ENCODE measurements around the gene SCAP.
"Not testable (repeated sequence)": the region's sequence is repeated elsewhere in the genome, so short reads cannot be mapped to it uniquely, and the experiment has no call there.

The SCAP gene

DNA sequence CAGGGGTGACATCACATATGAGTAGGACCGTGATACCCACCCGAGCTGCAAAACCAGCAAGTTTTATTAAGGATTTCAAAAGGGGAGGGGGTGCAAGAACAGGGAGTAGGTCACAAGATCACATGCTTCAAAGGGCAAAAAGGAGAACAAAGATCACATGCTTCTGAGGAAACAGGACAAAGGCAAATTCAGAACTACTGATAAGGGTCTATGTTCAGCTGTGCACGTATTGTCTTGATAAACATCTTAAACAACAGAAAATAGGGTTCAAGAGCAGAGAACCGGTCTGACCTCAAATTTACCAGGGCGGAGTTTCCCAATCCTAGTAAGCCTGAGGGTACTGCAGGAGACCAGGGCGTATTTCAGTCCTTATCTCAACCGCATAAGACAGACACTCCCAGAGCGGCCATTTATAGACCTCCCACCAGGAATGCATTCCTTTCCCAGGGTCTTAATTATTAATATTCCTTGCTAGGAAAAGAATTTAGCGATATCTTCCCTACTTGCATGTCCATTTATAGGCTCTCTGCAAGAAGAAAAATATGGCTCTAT lies 16.1 kb downstream of the SCAP start:
- not testable (repeated sequence) for H2BK15ac ChIP-seq (ENCODE audit: low read depth, poor library complexity, severe bottlenecking); H3K27ac ChIP-seq (ENCODE audit: low read length, poor library complexity, severe bottlenecking); DNase-seq; H3K4me1 ChIP-seq (ENCODE audit: control insufficient read depth, insufficient read depth, low read depth, low read length); H4K91ac ChIP-seq (ENCODE audit: low read length); H3K18ac ChIP-seq (ENCODE audit: low read depth in 1 of 2, low read length in 2 of 2); H3K27me3 ChIP-seq (ENCODE audit: control insufficient read depth in 1 of 2, insufficient read depth in 1 of 2, low read length in 2 of 2); H2BK5ac ChIP-seq (ENCODE audit: low read depth, low read length, poor library complexity, severe bottlenecking); H3K9ac ChIP-seq (ENCODE audit: low read length); H3K4ac ChIP-seq (ENCODE audit: low read depth in 1 of 2, low read length in 2 of 2); H2AK5ac ChIP-seq (ENCODE audit: low read length, severe bottlenecking); H3K4me3 ChIP-seq (ENCODE audit: insufficient read depth in 1 of 2, low read depth in 1 of 2, low read length in 2 of 2); H3K9me3 ChIP-seq (ENCODE audit: control insufficient read depth, low read length); H2AFZ ChIP-seq (ENCODE audit: low read depth, low read length); H2BK120ac ChIP-seq (ENCODE audit: low read depth, low read length); H2BK12ac ChIP-seq (ENCODE audit: low read length in 2 of 2); H3K4me2 ChIP-seq (ENCODE audit: low read length, poor library complexity, severe bottlenecking); H3K36me3 ChIP-seq (ENCODE audit: control insufficient read depth in 1 of 2, insufficient read depth in 2 of 2, low read depth in 1 of 2, low read length in 2 of 2); H3K14ac ChIP-seq (ENCODE audit: low read length in 2 of 2); H3K23ac ChIP-seq (ENCODE audit: low read length in 2 of 2); H4K8ac ChIP-seq (ENCODE audit: low read length)
- H3K79me1 ChIP-seq (replicated peaks; ENCODE audit: low read length, poor library complexity, severe bottlenecking), result peaks cover 30% of the 10 kb centered on the region
- 99% methylated on average over 7 of the region's 9 CpGs for WGBS

DNA sequence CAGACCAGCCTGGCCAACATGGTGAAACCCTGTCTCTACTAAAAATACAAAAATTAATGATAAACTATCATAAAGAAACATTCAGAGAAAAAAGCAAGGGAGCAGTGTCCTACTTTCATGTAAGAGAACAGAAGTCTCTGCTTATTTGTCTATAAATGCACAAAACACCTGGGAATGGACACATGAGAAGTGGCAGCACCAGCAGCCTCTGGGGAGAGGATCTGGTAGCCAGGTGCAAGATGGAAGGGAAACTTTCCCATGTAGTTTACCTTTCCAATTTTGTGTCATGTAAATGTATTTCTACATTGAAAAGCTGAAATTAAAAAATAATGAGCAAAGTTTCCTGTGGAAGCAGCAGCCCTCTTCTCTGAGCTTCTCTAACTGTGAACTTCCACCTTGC lies 18.8 kb downstream of the SCAP start:
- Histone ChIP-seq H3K18ac (ENCODE audit: low read depth in 1 of 2, low read length in 2 of 2) (no peak overlapping the region), H3K9me3 (ENCODE audit: control insufficient read depth, low read length) (no peaks in the 10 kb centered on the region), H3K36me3 (ENCODE audit: control insufficient read depth in 1 of 2, insufficient read depth in 2 of 2, low read depth in 1 of 2, low read length in 2 of 2) (no peaks in the 10 kb centered on the region), H3K79me1 (replicated peaks; ENCODE audit: low read length, poor library complexity, severe bottlenecking) (peaks cover 36% of the 10 kb centered on the region), H2AK5ac (ENCODE audit: low read length, severe bottlenecking) (no peak overlapping the region), H3K4me2 (ENCODE audit: low read length, poor library complexity, severe bottlenecking) (no peak overlapping the region), H2BK5ac (ENCODE audit: low read depth, low read length, poor library complexity, severe bottlenecking) (no peak overlapping the region), H2BK15ac (ENCODE audit: low read depth, poor library complexity, severe bottlenecking) (no peak overlapping the region), H3K14ac (ENCODE audit: low read length in 2 of 2) (no peak overlapping the region), H3K9ac (ENCODE audit: low read length) (no peak overlapping the region), H3K4me1 (ENCODE audit: control insufficient read depth, insufficient read depth, low read depth, low read length) (peaks cover 2% of the 10 kb centered on the region), H2BK120ac (ENCODE audit: low read depth, low read length) (no peak overlapping the region), H3K4ac (ENCODE audit: low read depth in 1 of 2, low read length in 2 of 2) (no peak overlapping the region), H3K27me3 (ENCODE audit: control insufficient read depth in 1 of 2, insufficient read depth in 1 of 2, low read length in 2 of 2) (no peaks in the 10 kb centered on the region), H3K27ac (ENCODE audit: low read length, poor library complexity, severe bottlenecking) (no peak overlapping the region), H4K91ac (ENCODE audit: low read length) (no peak overlapping the region), H2AFZ (ENCODE audit: low read depth, low read length) (no peak overlapping the region), H3K4me3 (ENCODE audit: insufficient read depth in 1 of 2, low read depth in 1 of 2, low read length in 2 of 2) (no peak overlapping the region), H3K23ac (ENCODE audit: low read length in 2 of 2) (no peak overlapping the region), H4K8ac (ENCODE audit: low read length) (no peak overlapping the region), H2BK12ac (ENCODE audit: low read length in 2 of 2) (no peak overlapping the region)
- no peak for DNase-seq

DNA sequence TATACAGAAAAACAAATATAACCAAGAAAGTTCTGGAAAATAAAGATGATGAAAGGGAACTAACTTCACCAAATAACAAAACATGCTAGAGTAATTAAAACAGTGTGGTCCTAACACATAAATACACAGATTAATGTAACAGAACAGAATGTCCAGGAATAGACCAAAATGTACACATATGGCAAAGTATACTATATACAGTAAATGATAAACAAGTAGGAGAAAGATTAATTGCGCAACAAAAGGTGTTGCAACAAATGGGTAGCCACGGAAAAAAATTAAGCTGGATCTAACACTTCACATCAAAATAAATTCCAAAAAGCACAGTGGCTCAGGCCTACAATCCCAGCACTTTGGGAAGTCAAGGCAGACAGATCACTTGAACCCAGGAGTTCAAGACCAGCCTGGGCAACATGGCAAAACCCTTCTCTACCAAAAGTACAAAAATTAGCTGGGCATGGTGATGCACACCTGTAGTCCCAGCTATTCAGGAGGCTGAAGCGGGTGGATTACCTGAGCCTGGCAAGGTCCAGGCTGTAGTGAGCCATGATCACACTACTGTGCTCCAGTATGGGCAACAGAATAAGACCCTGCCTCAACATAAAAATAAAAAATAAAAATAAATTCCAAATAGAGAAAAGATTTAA lies 19.8 kb downstream of the SCAP start:
- WGBS, result 74% methylated on average over 3 of the region's 3 CpGs

DNA sequence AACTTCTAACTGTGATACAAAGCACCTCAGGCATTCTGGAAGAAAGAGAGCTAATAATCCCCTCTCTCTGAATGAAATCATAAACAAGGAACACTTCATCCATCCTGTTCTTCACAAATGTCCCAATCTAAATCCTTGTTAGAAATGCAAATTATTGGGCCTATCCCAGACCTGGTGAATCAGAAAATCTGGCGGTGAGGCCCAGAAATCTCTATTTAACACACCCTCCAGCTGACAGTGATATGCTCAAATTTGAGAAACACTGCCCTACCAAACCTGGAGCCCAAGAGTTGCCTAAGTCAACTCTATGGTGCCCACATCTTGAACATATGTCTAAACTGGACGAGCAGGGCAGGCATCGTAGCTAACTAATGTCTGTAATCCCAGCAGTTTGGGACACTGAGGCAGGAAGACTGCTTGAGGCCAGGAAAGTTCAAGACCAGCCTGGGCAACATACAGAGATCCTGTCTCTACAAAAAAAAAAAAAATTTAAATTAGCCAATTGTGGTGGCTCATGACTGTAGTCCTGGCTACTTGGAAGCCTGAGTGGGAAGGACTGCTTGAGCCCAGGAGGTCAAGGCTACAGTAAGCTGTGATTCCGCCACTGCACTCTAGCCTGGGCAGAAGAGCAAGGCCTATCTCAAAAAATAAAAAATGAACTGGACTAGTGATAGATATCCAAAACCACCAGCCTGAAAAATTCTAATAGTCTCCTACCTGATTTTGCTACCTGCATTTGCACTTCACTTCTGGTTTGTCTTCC lies 23.1 kb downstream of the SCAP start:
- Histone ChIP-seq H3K9me3 (ENCODE audit: control insufficient read depth, low read length) (no peaks in the 10 kb centered on the region), H3K23ac (ENCODE audit: low read length in 2 of 2) (no peak overlapping the region), H2BK15ac (ENCODE audit: low read depth, poor library complexity, severe bottlenecking) (no peak overlapping the region), H3K14ac (ENCODE audit: low read length in 2 of 2) (no peak overlapping the region), H3K27me3 (ENCODE audit: control insufficient read depth in 1 of 2, insufficient read depth in 1 of 2, low read length in 2 of 2) (no peaks in the 10 kb centered on the region), H3K27ac (ENCODE audit: low read length, poor library complexity, severe bottlenecking) (no peak overlapping the region), H2BK12ac (ENCODE audit: low read length in 2 of 2) (no peak overlapping the region), H3K4ac (ENCODE audit: low read depth in 1 of 2, low read length in 2 of 2) (no peak overlapping the region), H4K91ac (ENCODE audit: low read length) (no peak overlapping the region), H3K9ac (ENCODE audit: low read length) (no peak overlapping the region), H4K8ac (ENCODE audit: low read length) (no peak overlapping the region), H3K79me1 (replicated peaks; ENCODE audit: low read length, poor library complexity, severe bottlenecking) (peaks cover 28% of the 10 kb centered on the region), H2BK5ac (ENCODE audit: low read depth, low read length, poor library complexity, severe bottlenecking) (no peak overlapping the region), H3K4me2 (ENCODE audit: low read length, poor library complexity, severe bottlenecking) (no peak overlapping the region), H2AFZ (ENCODE audit: low read depth, low read length) (no peak overlapping the region), H3K18ac (ENCODE audit: low read depth in 1 of 2, low read length in 2 of 2) (no peak overlapping the region), H2AK5ac (ENCODE audit: low read length, severe bottlenecking) (no peak overlapping the region), H3K4me3 (ENCODE audit: insufficient read depth in 1 of 2, low read depth in 1 of 2, low read length in 2 of 2) (no peak overlapping the region), H3K4me1 (ENCODE audit: control insufficient read depth, insufficient read depth, low read depth, low read length) (peaks cover 2% of the 10 kb centered on the region), H3K36me3 (ENCODE audit: control insufficient read depth in 1 of 2, insufficient read depth in 2 of 2, low read depth in 1 of 2, low read length in 2 of 2) (no peaks in the 10 kb centered on the region), H2BK120ac (ENCODE audit: low read depth, low read length) (no peak overlapping the region)
- DNase-seq, result no peak
- 91% methylated on average over 4 of the region's 4 CpGs for WGBS

More for the DNA sequence above, 19.8 kb downstream of the SCAP start:
- peaks cover 30% of the 10 kb centered on the region for H3K79me1 ChIP-seq (replicated peaks; ENCODE audit: low read length, poor library complexity, severe bottlenecking)
- H3K36me3 ChIP-seq (ENCODE audit: control insufficient read depth in 1 of 2, insufficient read depth in 2 of 2, low read depth in 1 of 2, low read length in 2 of 2), result no peaks in the 10 kb centered on the region
- H3K27me3 ChIP-seq (ENCODE audit: control insufficient read depth in 1 of 2, insufficient read depth in 1 of 2, low read length in 2 of 2), result no peaks in the 10 kb centered on the region
- no peak overlapping the region for H2AK5ac ChIP-seq (ENCODE audit: low read length, severe bottlenecking)
- no peak overlapping the region for H2BK12ac ChIP-seq (ENCODE audit: low read length in 2 of 2)
- H3K4me1 ChIP-seq (ENCODE audit: control insufficient read depth, insufficient read depth, low read depth, low read length), result peaks cover 2% of the 10 kb centered on the region
- peak overlapping the region; percentile 63 for H4K8ac ChIP-seq (ENCODE audit: low read length)
- H3K4me2 ChIP-seq (ENCODE audit: low read length, poor library complexity, severe bottlenecking), result no peak overlapping the region
- no peak overlapping the region for H3K14ac ChIP-seq (ENCODE audit: low read length in 2 of 2)
- no peak overlapping the region for H2AFZ ChIP-seq (ENCODE audit: low read depth, low read length)
- H4K91ac ChIP-seq (ENCODE audit: low read length), result no peak overlapping the region
- no peak overlapping the region for H2BK120ac ChIP-seq (ENCODE audit: low read depth, low read length)
- H2BK15ac ChIP-seq (ENCODE audit: low read depth, poor library complexity, severe bottlenecking), result no peak overlapping the region
- peak overlapping the region in 1 of 2 experiments; percentile 48 for H3K18ac ChIP-seq (ENCODE audit: low read depth in 1 of 2, low read length in 2 of 2)
- no peak overlapping the region for H3K4me3 ChIP-seq (ENCODE audit: insufficient read depth in 1 of 2, low read depth in 1 of 2, low read length in 2 of 2)
- H2BK5ac ChIP-seq (ENCODE audit: low read depth, low read length, poor library complexity, severe bottlenecking), result no peak overlapping the region
- no peak overlapping the region for H3K4ac ChIP-seq (ENCODE audit: low read depth in 1 of 2, low read length in 2 of 2)
- DNase-seq, result peak; percentile 70
- H3K27ac ChIP-seq (ENCODE audit: low read length, poor library complexity, severe bottlenecking), result no peak overlapping the region
- no peak overlapping the region for H3K9ac ChIP-seq (ENCODE audit: low read length)
- no peaks in the 10 kb centered on the region for H3K9me3 ChIP-seq (ENCODE audit: control insufficient read depth, low read length)
- H3K23ac ChIP-seq (ENCODE audit: low read length in 2 of 2), result no peak overlapping the region
